ENCODE results near the gene HNRNPLL. TPM values are rescaled to one million over a fixed set of nuclear protein-coding genes. Genes with fewer than 3 reads are reported as not detected.
A peak's percentile ranks its signal among the peaks of the same experiment; 100 is the strongest.

The HNRNPLL gene
- total RNA-seq, 2 donors from 2014 or later: 41.6 to 58.7 TPM

- Histone ChIP-seq H3K4me3 (no peak overlapping the region), H3K9ac (ENCODE audit: low read depth in 2 of 2, low read length in 2 of 2) (no peak overlapping the region), H3K4me1 (no peaks in the 10 kb centered on the region), H3K27ac (no peak overlapping the region), H3K36me3 (no peaks in the 10 kb centered on the region), H3K9me3 (no peaks in the 10 kb centered on the region), H3K27me3 (no peaks in the 10 kb centered on the region)
- no peak for TF ChIP-seq CTCF (IDR thresholded peaks at IDR 0.05)
- intact Hi-C loops (cut with DNase I): loop anchor here (5.0 kb wide), 1 partner anchor 158 kb away; no protein-coding TSS in a partner anchor
- no peak for DNase-seq
Measured at GRCh38 chr2:38583994-38584393, 18.7 kb downstream of the HNRNPLL start.

GRCh38 chr2:38583524-38583923 is 19.2 kb downstream of the HNRNPLL start:
- Histone ChIP-seq H3K4me1 (peaks cover 2% of the 10 kb centered on the region), H3K4me3 (no peak overlapping the region), H3K9ac (ENCODE audit: low read depth in 2 of 2, low read length in 2 of 2) (no peak overlapping the region), H3K9me3 (no peaks in the 10 kb centered on the region), H3K27ac (no peak overlapping the region), H3K36me3 (no peaks in the 10 kb centered on the region), H3K27me3 (no peaks in the 10 kb centered on the region)
- TF ChIP-seq CTCF (IDR thresholded peaks at IDR 0.05): no peak
- no peak for DNase-seq
- intact Hi-C loops (cut with DNase I): loop anchor here (5.0 kb wide), 1 partner anchor 159 kb away; no protein-coding TSS in a partner anchor

GRCh38 chr2:38581193-38582147 is 21.3 kb downstream of the HNRNPLL start:
- Histone ChIP-seq H3K9ac (ENCODE audit: low read depth in 2 of 2, low read length in 2 of 2) (no peak overlapping the region), H3K4me1 (peaks cover 4% of the 10 kb centered on the region), H3K36me3 (no peaks in the 10 kb centered on the region), H3K9me3 (no peaks in the 10 kb centered on the region), H3K27me3 (no peaks in the 10 kb centered on the region), H3K27ac (no peak overlapping the region), H3K4me3 (no peak overlapping the region)
- TF ChIP-seq CTCF (IDR thresholded peaks at IDR 0.05): peak; percentile 80
- DNase-seq: peak; percentile 43
- intact Hi-C loops (cut with DNase I): loop anchor here (5.0 kb wide), 1 partner anchor 161 kb away; no protein-coding TSS in a partner anchor

- H3K27ac ChIP-seq: no peak overlapping the region
- H3K27me3 ChIP-seq: no peaks in the 10 kb centered on the region
- DNase-seq: no peak
- H3K4me3 ChIP-seq: no peak overlapping the region
- no peaks in the 10 kb centered on the region for H3K9me3 ChIP-seq
- no peak overlapping the region for H3K9ac ChIP-seq (ENCODE audit: low read depth in 2 of 2, low read length in 2 of 2)
- TF ChIP-seq CTCF (IDR thresholded peaks at IDR 0.05): no peak
- H3K36me3 ChIP-seq: no peaks in the 10 kb centered on the region
- peaks cover 4% of the 10 kb centered on the region for H3K4me1 ChIP-seq
- intact Hi-C loops (cut with DNase I): loop anchor here (5.0 kb wide), 1 partner anchor 162 kb away; no protein-coding TSS in a partner anchor
Measured at GRCh38 chr2:38580115-38580636, 22.6 kb downstream of the HNRNPLL start.

GRCh38 chr2:38578832-38579231 is 23.9 kb downstream of the HNRNPLL start:
- H3K27me3 ChIP-seq: no peaks in the 10 kb centered on the region
- no peak overlapping the region for H3K9ac ChIP-seq (ENCODE audit: low read depth in 2 of 2, low read length in 2 of 2)
- intact Hi-C loops (cut with DNase I): no loop called here
- H3K4me3 ChIP-seq: no peak overlapping the region
- peaks cover 4% of the 10 kb centered on the region for H3K4me1 ChIP-seq
- no peak overlapping the region for H3K27ac ChIP-seq
- H3K9me3 ChIP-seq: no peaks in the 10 kb centered on the region
- no peaks in the 10 kb centered on the region for H3K36me3 ChIP-seq
- TF ChIP-seq CTCF (IDR thresholded peaks at IDR 0.05): no peak
- DNase-seq: no peak
